Endodermal cell (in vitro differentiated cells): ENCODE measurements around the gene KRT72. TPM values are rescaled to one million over a fixed set of nuclear protein-coding genes. Genes with fewer than 3 reads are reported as not detected.

Experiments used
- DNase-seq: peaks from one replicate; pipeline ENCODE4 v3.0.0-alpha.2; 2017
- H3K27ac ChIP-seq: 2 replicates; pipeline ENCODE4 v1.5.1; 2013; ENCODE audit warnings: mild to moderate bottlenecking, low read depth, low read length, moderate library complexity
- H3K27me3 ChIP-seq: 2 replicates; pipeline ENCODE4 v1.6.1; 2013; ENCODE audit warnings: mild to moderate bottlenecking, low read length, moderate library complexity; ENCODE audit not compliant: insufficient read depth, control insufficient read depth, poor library complexity, severe bottlenecking
- H3K36me3 ChIP-seq: 2 replicates; pipeline ENCODE4 v1.7.0; 2013; ENCODE audit warnings: mild to moderate bottlenecking, low read length, moderate library complexity; ENCODE audit not compliant: control insufficient read depth, insufficient read depth
- H3K4me1 ChIP-seq: one replicate; pipeline ENCODE4 v1.7.0; 2013; ENCODE audit warnings: low read length; ENCODE audit not compliant: control insufficient read depth, insufficient read depth
- H3K4me3 ChIP-seq: 2 replicates; pipeline ENCODE4 v1.5.1; 2013; ENCODE audit warnings: mild to moderate bottlenecking, low read length, moderate library complexity
- H3K9ac ChIP-seq: 2 replicates; pipeline ENCODE4 v1.6.1; 2013; ENCODE audit warnings: mild to moderate bottlenecking, low read length, moderate library complexity; ENCODE audit not compliant: poor library complexity, severe bottlenecking; ENCODE audit errors: extremely low read depth
- H3K9me3 ChIP-seq: 2 replicates; pipeline ENCODE4 v1.6.1; 2013; ENCODE audit warnings: mild to moderate bottlenecking, low read length, moderate library complexity; ENCODE audit not compliant: control insufficient read depth
- H3K27ac Mint-ChIP-seq: 2 replicates; pipeline ENCODE4 v1.8.0; 2020; ENCODE audit warnings: mixed read lengths
- H3K27me3 Mint-ChIP-seq: 2 replicates; pipeline ENCODE4 v1.8.0; 2021; ENCODE audit warnings: mild to moderate bottlenecking, mixed read lengths; ENCODE audit not compliant: insufficient read depth
- H3K36me3 Mint-ChIP-seq: 2 replicates; pipeline ENCODE4 v1.8.0; 2020; ENCODE audit warnings: low read depth, mixed read lengths
- H3K4me1 Mint-ChIP-seq: 2 replicates; pipeline ENCODE4 v1.8.0; 2020; ENCODE audit warnings: mixed read lengths
- H3K4me3 Mint-ChIP-seq: 2 replicates; pipeline ENCODE4 v1.8.0; 2020; ENCODE audit warnings: mild to moderate bottlenecking, moderate library complexity, mixed read lengths
- H3K9me3 Mint-ChIP-seq: 2 replicates; pipeline ENCODE4 v1.8.0; 2020; ENCODE audit warnings: mild to moderate bottlenecking, mixed read lengths
- WGBS, 2 experiments: methylation state at CpG; one replicate each; pipeline versions ENCODE4 v1.1.5 to v1.1.7; 2013; ENCODE audit warnings: missing lambda C conversion rate in 2 of 2, mixed read lengths in 1 of 2; ENCODE audit not compliant: insufficient coverage in 1 of 2, insufficient read length in 1 of 2; 5-methylcytosine and 5-hydroxymethylcytosine counted together
- total RNA-seq, 2 donors: library from RNA; stranded (reverse); fragmentation: NEBNext Ultra II Directional in 1 of 2; extraction: Animal tissue kit (Norgen Biotek cat#: 25700) in 1 of 2; gene quantifications; 2 replicates in 1 of 2; 3 replicates in 1 of 2; pipeline ENCODE4 v1.2.1, GENCODE V29; 2021
- TF ChIP-seq, protein P1 (sequence below): fragments of 200-600 bp; sonication (generic); conservative IDR thresholded peaks from 2 replicates; pipeline ENCODE4 v1.5.0; 2021; ENCODE audit warnings: antibody characterized with exemption, mild to moderate bottlenecking

Gene KRT72
- total RNA-seq, 2 donors from 2014 or later: not detected

DNA sequence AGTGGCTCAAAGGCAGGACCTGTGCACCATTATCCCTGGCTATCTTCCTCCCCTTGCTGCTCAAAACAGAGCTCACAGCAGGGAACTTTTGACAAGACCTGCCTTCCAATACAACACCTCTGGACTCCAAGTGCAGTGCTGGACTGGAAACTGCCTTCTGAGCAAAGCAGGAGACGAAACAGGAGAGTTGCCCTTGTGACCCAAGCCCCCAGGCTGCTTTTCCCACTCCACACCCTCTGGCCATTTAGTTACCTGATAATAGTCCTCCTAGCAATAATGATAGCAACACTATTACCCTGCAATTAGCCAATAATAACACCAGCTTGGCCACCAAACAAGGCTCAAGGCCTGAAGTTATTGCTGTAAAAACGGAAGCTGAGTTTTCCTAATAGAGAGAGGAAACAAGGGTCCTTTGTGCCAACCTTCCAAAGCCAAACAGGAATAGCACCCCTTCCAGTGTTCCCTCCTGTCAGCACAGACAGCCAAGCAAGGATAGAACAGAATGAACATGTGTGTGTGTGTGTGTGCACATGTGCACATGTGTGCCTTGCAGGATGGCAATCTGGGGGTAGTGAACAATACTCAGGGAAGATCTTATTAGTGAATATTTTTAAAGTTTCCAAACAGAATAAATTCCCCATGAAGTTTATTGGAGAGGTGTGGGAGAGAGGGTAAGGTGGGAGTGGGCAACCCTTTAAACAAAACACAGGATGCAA is 26.3 kb upstream of the KRT72 start:
- H3K4me3 Mint-ChIP-seq: no peak overlapping the region
- H3K27ac ChIP-seq: no peak overlapping the region
- no peaks in the 10 kb centered on the region for H3K36me3 Mint-ChIP-seq
- DNase-seq: peak; percentile 41
- TF ChIP-seq, protein P1, sequence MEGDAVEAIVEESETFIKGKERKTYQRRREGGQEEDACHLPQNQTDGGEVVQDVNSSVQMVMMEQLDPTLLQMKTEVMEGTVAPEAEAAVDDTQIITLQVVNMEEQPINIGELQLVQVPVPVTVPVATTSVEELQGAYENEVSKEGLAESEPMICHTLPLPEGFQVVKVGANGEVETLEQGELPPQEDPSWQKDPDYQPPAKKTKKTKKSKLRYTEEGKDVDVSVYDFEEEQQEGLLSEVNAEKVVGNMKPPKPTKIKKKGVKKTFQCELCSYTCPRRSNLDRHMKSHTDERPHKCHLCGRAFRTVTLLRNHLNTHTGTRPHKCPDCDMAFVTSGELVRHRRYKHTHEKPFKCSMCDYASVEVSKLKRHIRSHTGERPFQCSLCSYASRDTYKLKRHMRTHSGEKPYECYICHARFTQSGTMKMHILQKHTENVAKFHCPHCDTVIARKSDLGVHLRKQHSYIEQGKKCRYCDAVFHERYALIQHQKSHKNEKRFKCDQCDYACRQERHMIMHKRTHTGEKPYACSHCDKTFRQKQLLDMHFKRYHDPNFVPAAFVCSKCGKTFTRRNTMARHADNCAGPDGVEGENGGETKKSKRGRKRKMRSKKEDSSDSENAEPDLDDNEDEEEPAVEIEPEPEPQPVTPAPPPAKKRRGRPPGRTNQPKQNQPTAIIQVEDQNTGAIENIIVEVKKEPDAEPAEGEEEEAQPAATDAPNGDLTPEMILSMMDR: no peak
- H3K9me3 ChIP-seq: no peaks in the 10 kb centered on the region
- H3K4me1 Mint-ChIP-seq: no peaks in the 10 kb centered on the region
- H3K36me3 ChIP-seq: no peaks in the 10 kb centered on the region
- peaks cover 26% of the 10 kb centered on the region for H3K27me3 ChIP-seq
- no peaks in the 10 kb centered on the region for H3K9me3 Mint-ChIP-seq
- WGBS, 2 experiments: 78 to 100% methylated on average over 1 to 2 of the region's 2 CpGs
- H3K27me3 Mint-ChIP-seq: peaks cover 48% of the 10 kb centered on the region
- no peaks in the 10 kb centered on the region for H3K4me1 ChIP-seq
- H3K27ac Mint-ChIP-seq: no peak overlapping the region
- no peak overlapping the region for H3K9ac ChIP-seq
- no peak overlapping the region for H3K4me3 ChIP-seq

DNA sequence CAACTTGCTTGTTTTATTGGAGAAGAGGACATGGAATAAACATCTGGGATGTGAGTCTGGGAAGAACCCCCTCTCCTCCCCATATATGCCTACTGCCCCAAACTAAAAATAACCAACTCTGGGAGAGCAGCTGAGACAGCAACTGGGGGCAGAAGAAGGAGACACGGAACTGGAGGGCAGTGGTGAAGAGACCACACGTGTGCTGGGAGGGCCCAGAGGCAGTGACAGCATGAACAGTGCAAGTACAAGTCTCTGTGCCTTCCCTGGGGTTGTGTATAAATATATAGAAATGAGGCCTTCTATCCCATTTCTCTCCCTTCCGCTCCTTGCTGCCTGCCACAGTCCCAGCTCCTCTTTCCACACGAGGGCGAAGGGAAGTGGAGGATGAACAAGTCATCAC is 21.1 kb upstream of the KRT72 start:
- peaks cover 4% of the 10 kb centered on the region for H3K4me1 Mint-ChIP-seq
- no peak overlapping the region for H3K4me3 Mint-ChIP-seq
- no peak overlapping the region for H3K27ac Mint-ChIP-seq
- H3K9me3 Mint-ChIP-seq: no peaks in the 10 kb centered on the region
- H3K4me3 ChIP-seq: no peak overlapping the region
- no peaks in the 10 kb centered on the region for H3K36me3 ChIP-seq
- TF ChIP-seq, protein P1: no peak
- H3K27me3 ChIP-seq: peaks cover 23% of the 10 kb centered on the region
- peaks cover 46% of the 10 kb centered on the region for H3K27me3 Mint-ChIP-seq
- no peaks in the 10 kb centered on the region for H3K36me3 Mint-ChIP-seq
- H3K27ac ChIP-seq: no peak overlapping the region
- H3K4me1 ChIP-seq: no peaks in the 10 kb centered on the region
- no peak overlapping the region for H3K9ac ChIP-seq
- H3K9me3 ChIP-seq: no peaks in the 10 kb centered on the region
- no peak for DNase-seq
- 81 to 100% methylated on average over 1 to 5 of the region's 5 CpGs for WGBS, 2 experiments

DNA sequence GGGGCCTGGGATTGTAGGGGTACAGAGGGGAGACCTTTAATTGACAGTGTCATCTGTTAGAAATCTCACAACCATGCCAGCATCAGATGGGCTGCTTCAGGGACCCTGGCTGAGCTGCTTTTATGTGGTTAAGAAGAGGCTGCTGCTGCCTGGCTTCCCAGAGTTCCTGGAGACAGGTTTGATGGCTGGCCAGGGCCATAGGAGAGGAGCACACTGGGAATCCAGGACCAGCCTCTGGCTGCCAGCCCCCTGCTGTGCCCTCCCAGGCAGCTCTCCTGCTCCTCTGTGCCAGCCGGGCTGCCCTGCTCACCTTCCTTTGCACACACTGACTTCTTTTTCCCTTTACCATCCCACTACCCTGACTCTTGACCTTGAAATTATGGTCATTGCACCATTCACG is 17.6 kb upstream of the KRT72 start:
- H3K9me3 Mint-ChIP-seq: no peaks in the 10 kb centered on the region
- H3K27me3 Mint-ChIP-seq: peaks cover 62% of the 10 kb centered on the region
- no peak overlapping the region for H3K27ac Mint-ChIP-seq
- no peaks in the 10 kb centered on the region for H3K9me3 ChIP-seq
- no peak overlapping the region for H3K9ac ChIP-seq
- peaks cover 3% of the 10 kb centered on the region for H3K4me1 ChIP-seq
- H3K27me3 ChIP-seq: peaks cover 49% of the 10 kb centered on the region
- H3K4me3 ChIP-seq: no peak overlapping the region
- DNase-seq: no peak
- no peak overlapping the region for H3K4me3 Mint-ChIP-seq
- H3K36me3 ChIP-seq: no peaks in the 10 kb centered on the region
- no peak overlapping the region for H3K27ac ChIP-seq
- TF ChIP-seq, protein P1: no peak
- WGBS, 2 experiments: 85 to 89% methylated on average over 2 of the region's 2 CpGs
- no peaks in the 10 kb centered on the region for H3K36me3 Mint-ChIP-seq
- H3K4me1 Mint-ChIP-seq: peaks cover 4% of the 10 kb centered on the region
